B cell (primary cell): ENCODE results near the gene HSPBAP1.

ENCODE experiments used
- EZH2 ChIP-seq: IDR thresholded peaks from 2 replicates; pipeline ENCODE4 v1.6.1; 2012; ENCODE audit warnings: borderline replicate concordance, low read depth, mild to moderate bottlenecking, moderate library complexity, low read length; ENCODE audit not compliant: insufficient read depth, poor library complexity, severe bottlenecking
- TF ChIP-seq, protein P1 (sequence below): fragments of 200-600 bp; IDR thresholded peaks from one replicate; pipeline ENCODE4 v1.8.0; 2022; ENCODE audit warnings: antibody characterized with exemption, mild to moderate bottlenecking

DNA sequence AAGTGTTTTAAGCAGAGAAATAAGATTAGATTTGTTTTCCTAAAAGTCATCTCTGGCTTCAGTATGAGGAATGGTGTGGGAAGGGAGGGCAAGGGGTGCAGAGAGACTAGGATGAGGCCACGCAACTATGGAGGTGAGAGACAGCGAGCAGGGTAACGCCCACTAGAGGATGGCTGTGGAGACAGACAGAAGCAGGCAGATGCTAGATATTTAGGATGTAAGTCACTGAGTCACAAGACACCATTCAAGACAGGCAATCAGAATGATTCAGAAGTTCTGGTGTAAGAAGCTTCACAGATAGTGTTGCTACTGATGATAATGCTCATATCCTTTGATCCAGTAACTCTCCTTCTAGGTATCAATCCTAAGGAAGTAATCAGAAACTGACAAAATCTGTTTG is 19.1 kb downstream of the HSPBAP1 start:
- TF ChIP-seq, protein P1, sequence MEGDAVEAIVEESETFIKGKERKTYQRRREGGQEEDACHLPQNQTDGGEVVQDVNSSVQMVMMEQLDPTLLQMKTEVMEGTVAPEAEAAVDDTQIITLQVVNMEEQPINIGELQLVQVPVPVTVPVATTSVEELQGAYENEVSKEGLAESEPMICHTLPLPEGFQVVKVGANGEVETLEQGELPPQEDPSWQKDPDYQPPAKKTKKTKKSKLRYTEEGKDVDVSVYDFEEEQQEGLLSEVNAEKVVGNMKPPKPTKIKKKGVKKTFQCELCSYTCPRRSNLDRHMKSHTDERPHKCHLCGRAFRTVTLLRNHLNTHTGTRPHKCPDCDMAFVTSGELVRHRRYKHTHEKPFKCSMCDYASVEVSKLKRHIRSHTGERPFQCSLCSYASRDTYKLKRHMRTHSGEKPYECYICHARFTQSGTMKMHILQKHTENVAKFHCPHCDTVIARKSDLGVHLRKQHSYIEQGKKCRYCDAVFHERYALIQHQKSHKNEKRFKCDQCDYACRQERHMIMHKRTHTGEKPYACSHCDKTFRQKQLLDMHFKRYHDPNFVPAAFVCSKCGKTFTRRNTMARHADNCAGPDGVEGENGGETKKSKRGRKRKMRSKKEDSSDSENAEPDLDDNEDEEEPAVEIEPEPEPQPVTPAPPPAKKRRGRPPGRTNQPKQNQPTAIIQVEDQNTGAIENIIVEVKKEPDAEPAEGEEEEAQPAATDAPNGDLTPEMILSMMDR: no peak
- no peak for TF ChIP-seq EZH2
